Measurements from ENCODE around the gene ATP8A2. TPM values are rescaled to one million over a fixed set of nuclear protein-coding genes. Genes with fewer than 3 reads are reported as not detected.

Gene ATP8A2
- total and polyA plus RNA-seq, 4 donors: 0.01 to 0.08 (median 0.05) TPM; not detected in 1

DNA sequence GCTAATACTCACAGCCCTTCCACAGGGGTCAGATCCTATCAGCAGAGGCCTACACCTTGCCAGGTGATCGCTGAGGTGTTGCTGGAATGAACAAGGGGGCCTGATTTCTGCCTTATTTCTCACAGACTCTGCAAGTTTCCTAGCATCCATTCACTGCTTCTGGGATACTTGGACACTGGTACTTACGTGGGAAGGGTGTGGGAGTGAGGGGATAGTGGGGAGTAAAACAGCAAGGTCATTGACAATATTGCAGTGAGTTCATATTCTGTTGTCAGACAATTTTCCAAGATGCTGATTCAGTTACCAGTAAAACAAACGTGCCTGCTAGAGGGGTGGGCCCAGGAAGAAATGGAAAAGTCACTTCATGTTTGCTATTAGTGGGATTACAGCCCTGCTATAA lies 403.5 kb downstream of the ATP8A2 start:
- 69% methylated on average over 3 of the region's 3 CpGs for WGBS
- Histone ChIP-seq H3K27me3 (ENCODE audit: control insufficient read depth in 4 of 4, insufficient read depth in 4 of 4, low read length in 3 of 4) (peaks cover 0 to 3% (median 0%) of the 10 kb centered on the region in 4 donors), H3K36me3 (ENCODE audit: control insufficient read depth in 4 of 4, insufficient read depth in 3 of 4, low read depth in 1 of 4, low read length in 3 of 4) (no peaks in the 10 kb centered on the region), H3K9ac (ENCODE audit: low read depth in 1 of 2, low read length in 2 of 2) (no peak overlapping the region), H3K4me3 (ENCODE audit: low read depth in 1 of 3, low read length in 3 of 3) (no peak overlapping the region), H3K27ac (ENCODE audit: low read depth in 1 of 2, low read length in 2 of 2) (no peak overlapping the region), H3K4me1 (ENCODE audit: control insufficient read depth in 4 of 4, insufficient read depth in 4 of 4, low read length in 3 of 4) (no peaks in the 10 kb centered on the region), H3K9me3 (ENCODE audit: control insufficient read depth in 4 of 4, low read length in 3 of 4) (no peaks in the 10 kb centered on the region)
- no peak for DNase-seq (ENCODE audit: low spot score)
- TF ChIP-seq HNF4G (IDR thresholded peaks at IDR 0.05) (no peak), TAF1 (conservative IDR thresholded peaks at IDR 0.05) (no peak), FOXA1 (IDR thresholded peaks at IDR 0.05) (no peak), GABPA (IDR thresholded peaks at IDR 0.05 in 1 of 2, conservative IDR thresholded peaks at IDR 0.05 in 1 of 2) (no peak), SP1 (IDR thresholded peaks at IDR 0.05) (no peak), EGR1 (IDR thresholded peaks at IDR 0.05; ENCODE audit: low read depth in 2 of 2) (no peak), JUND (IDR thresholded peaks at IDR 0.05) (no peak)
- TF ChIP-seq, protein P1, sequence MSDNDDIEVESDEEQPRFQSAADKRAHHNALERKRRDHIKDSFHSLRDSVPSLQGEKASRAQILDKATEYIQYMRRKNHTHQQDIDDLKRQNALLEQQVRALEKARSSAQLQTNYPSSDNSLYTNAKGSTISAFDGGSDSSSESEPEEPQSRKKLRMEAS (IDR thresholded peaks at IDR 0.05): no peak
- TF ChIP-seq, protein P2, sequence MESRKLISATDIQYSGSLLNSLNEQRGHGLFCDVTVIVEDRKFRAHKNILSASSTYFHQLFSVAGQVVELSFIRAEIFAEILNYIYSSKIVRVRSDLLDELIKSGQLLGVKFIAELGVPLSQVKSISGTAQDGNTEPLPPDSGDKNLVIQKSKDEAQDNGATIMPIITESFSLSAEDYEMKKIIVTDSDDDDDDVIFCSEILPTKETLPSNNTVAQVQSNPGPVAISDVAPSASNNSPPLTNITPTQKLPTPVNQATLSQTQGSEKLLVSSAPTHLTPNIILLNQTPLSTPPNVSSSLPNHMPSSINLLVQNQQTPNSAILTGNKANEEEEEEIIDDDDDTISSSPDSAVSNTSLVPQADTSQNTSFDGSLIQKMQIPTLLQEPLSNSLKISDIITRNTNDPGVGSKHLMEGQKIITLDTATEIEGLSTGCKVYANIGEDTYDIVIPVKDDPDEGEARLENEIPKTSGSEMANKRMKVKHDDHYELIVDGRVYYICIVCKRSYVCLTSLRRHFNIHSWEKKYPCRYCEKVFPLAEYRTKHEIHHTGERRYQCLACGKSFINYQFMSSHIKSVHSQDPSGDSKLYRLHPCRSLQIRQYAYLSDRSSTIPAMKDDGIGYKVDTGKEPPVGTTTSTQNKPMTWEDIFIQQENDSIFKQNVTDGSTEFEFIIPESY (IDR thresholded peaks at IDR 0.05): no peak
- TF ChIP-seq, protein P3, sequence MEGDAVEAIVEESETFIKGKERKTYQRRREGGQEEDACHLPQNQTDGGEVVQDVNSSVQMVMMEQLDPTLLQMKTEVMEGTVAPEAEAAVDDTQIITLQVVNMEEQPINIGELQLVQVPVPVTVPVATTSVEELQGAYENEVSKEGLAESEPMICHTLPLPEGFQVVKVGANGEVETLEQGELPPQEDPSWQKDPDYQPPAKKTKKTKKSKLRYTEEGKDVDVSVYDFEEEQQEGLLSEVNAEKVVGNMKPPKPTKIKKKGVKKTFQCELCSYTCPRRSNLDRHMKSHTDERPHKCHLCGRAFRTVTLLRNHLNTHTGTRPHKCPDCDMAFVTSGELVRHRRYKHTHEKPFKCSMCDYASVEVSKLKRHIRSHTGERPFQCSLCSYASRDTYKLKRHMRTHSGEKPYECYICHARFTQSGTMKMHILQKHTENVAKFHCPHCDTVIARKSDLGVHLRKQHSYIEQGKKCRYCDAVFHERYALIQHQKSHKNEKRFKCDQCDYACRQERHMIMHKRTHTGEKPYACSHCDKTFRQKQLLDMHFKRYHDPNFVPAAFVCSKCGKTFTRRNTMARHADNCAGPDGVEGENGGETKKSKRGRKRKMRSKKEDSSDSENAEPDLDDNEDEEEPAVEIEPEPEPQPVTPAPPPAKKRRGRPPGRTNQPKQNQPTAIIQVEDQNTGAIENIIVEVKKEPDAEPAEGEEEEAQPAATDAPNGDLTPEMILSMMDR (IDR thresholded peaks at IDR 0.05; ENCODE audit: low read depth, low read length, missing input control): no peak

DNA sequence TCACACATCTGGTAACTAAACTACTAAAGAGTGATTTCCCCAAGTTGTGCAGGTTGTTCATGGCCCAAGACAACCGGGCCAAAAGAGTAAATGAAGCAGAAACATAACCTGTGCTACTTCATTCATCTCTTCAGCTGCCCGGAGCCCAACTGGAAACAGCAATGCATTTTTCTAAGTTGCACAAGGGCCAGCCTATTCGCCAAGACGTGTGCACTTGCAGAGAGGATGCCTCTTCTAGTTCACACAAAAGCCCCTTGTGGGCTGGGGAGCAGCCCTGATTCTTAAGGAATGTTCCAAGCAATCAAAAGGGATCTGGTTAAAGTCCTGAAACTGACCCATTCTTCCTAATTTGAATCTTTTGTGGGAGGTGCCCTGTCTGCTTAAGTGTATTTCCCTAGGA lies 404.2 kb downstream of the ATP8A2 start:
- no peak for DNase-seq (ENCODE audit: low spot score)
- no peak for TF ChIP-seq JUND (IDR thresholded peaks at IDR 0.05)
- TF ChIP-seq, protein P3 (IDR thresholded peaks at IDR 0.05; ENCODE audit: low read depth, low read length, missing input control): no peak
- no peak for TF ChIP-seq RAD21 (IDR thresholded peaks at IDR 0.05)
- TF ChIP-seq, protein P4, sequence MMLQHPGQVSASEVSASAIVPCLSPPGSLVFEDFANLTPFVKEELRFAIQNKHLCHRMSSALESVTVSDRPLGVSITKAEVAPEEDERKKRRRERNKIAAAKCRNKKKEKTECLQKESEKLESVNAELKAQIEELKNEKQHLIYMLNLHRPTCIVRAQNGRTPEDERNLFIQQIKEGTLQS (IDR thresholded peaks at IDR 0.05): no peak
- TF ChIP-seq EGR1 (IDR thresholded peaks at IDR 0.05; ENCODE audit: low read depth in 2 of 2): no peak
- TF ChIP-seq GABPA (IDR thresholded peaks at IDR 0.05 in 1 of 2, conservative IDR thresholded peaks at IDR 0.05 in 1 of 2): no peak
- no peak for TF ChIP-seq NR2F2 (IDR thresholded peaks at IDR 0.05)
- no peak for TF ChIP-seq HNF4G (IDR thresholded peaks at IDR 0.05)
- TF ChIP-seq FOXA1 (IDR thresholded peaks at IDR 0.05): no peak
- no peak for TF ChIP-seq RXRA (IDR thresholded peaks at IDR 0.05)
- TF ChIP-seq YY1 (IDR thresholded peaks at IDR 0.05): no peak
- TF ChIP-seq, protein P2 (IDR thresholded peaks at IDR 0.05): no peak
- TF ChIP-seq, protein P1 (IDR thresholded peaks at IDR 0.05): no peak
- no peak for TF ChIP-seq FOXA2 (IDR thresholded peaks at IDR 0.05)
- TF ChIP-seq HNF4A (conservative IDR thresholded peaks at IDR 0.05): no peak
- TF ChIP-seq, protein P5, sequence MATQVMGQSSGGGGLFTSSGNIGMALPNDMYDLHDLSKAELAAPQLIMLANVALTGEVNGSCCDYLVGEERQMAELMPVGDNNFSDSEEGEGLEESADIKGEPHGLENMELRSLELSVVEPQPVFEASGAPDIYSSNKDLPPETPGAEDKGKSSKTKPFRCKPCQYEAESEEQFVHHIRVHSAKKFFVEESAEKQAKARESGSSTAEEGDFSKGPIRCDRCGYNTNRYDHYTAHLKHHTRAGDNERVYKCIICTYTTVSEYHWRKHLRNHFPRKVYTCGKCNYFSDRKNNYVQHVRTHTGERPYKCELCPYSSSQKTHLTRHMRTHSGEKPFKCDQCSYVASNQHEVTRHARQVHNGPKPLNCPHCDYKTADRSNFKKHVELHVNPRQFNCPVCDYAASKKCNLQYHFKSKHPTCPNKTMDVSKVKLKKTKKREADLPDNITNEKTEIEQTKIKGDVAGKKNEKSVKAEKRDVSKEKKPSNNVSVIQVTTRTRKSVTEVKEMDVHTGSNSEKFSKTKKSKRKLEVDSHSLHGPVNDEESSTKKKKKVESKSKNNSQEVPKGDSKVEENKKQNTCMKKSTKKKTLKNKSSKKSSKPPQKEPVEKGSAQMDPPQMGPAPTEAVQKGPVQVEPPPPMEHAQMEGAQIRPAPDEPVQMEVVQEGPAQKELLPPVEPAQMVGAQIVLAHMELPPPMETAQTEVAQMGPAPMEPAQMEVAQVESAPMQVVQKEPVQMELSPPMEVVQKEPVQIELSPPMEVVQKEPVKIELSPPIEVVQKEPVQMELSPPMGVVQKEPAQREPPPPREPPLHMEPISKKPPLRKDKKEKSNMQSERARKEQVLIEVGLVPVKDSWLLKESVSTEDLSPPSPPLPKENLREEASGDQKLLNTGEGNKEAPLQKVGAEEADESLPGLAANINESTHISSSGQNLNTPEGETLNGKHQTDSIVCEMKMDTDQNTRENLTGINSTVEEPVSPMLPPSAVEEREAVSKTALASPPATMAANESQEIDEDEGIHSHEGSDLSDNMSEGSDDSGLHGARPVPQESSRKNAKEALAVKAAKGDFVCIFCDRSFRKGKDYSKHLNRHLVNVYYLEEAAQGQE (IDR thresholded peaks at IDR 0.05): no peak
- no peak for TF ChIP-seq TAF1 (conservative IDR thresholded peaks at IDR 0.05)
- TF ChIP-seq SP1 (IDR thresholded peaks at IDR 0.05): no peak
- H3K27ac ChIP-seq (ENCODE audit: low read depth in 1 of 2, low read length in 2 of 2): no peak overlapping the region
- no peak overlapping the region for H3K4me3 ChIP-seq (ENCODE audit: low read depth in 1 of 3, low read length in 3 of 3)
- H3K9me3 ChIP-seq (ENCODE audit: control insufficient read depth in 4 of 4, low read length in 3 of 4): no peaks in the 10 kb centered on the region
- WGBS: 80% methylated on average over 4 of the region's 4 CpGs
- H3K4me1 ChIP-seq (ENCODE audit: control insufficient read depth in 4 of 4, insufficient read depth in 4 of 4, low read length in 3 of 4): no peaks in the 10 kb centered on the region
- H3K36me3 ChIP-seq (ENCODE audit: control insufficient read depth in 4 of 4, insufficient read depth in 3 of 4, low read depth in 1 of 4, low read length in 3 of 4): no peaks in the 10 kb centered on the region
- H3K9ac ChIP-seq (ENCODE audit: low read depth in 1 of 2, low read length in 2 of 2): no peak overlapping the region
- peaks cover 0 to 5% (median 0%) of the 10 kb centered on the region in 4 donors for H3K27me3 ChIP-seq (ENCODE audit: control insufficient read depth in 4 of 4, insufficient read depth in 4 of 4, low read length in 3 of 4)

All from liver (tissue), 9 donors.